GM21515 (cell line): Measurements from ENCODE around the gene EGFLAM.
"Not testable (repeated sequence)": the region's sequence is repeated elsewhere in the genome, so short reads cannot be mapped to it uniquely, and the experiment has no call there.

Experiments used
- ATAC-seq: cut with Tn5 transposase; IDR thresholded peaks from one replicate; pipeline ENCODE4 v1.9.1; 2021; ENCODE audit not compliant: unreplicated experiment

The EGFLAM gene

GRCh38 chr5:38413696-38414095, 155.3 kb downstream of the EGFLAM start:
- no peak for ATAC-seq

GRCh38 chr5:38414348-38414747, 156.0 kb downstream of the EGFLAM start:
- ATAC-seq, result no peak

- not testable (repeated sequence) for ATAC-seq
These were observed 157.4 kb downstream of the EGFLAM start for GRCh38 chr5:38415772-38416171.

- ATAC-seq, result no peak
These were observed 159.3 kb downstream of the EGFLAM start for GRCh38 chr5:38417658-38418017.

GRCh38 chr5:38420246-38420645, 161.9 kb downstream of the EGFLAM start:
- ATAC-seq, result no peak

GRCh38 chr5:38420691-38421390, 162.5 kb downstream of the EGFLAM start:
- no peak for ATAC-seq

GRCh38 chr5:38422622-38423021, 164.3 kb downstream of the EGFLAM start:
- no peak for ATAC-seq

- ATAC-seq, result no peak
These were observed 165.2 kb downstream of the EGFLAM start for GRCh38 chr5:38423276-38424147.

- no peak for ATAC-seq
These were observed 166.0 kb downstream of the EGFLAM start for GRCh38 chr5:38424148-38425060.

GRCh38 chr5:38426490-38426889, 168.1 kb downstream of the EGFLAM start:
- no peak for ATAC-seq

- ATAC-seq, result no peak
These were observed 168.9 kb downstream of the EGFLAM start for GRCh38 chr5:38426986-38427950.

GRCh38 chr5:38431242-38431853, 173.0 kb downstream of the EGFLAM start:
- ATAC-seq, result no peak

- ATAC-seq, result no peak
These were observed 175.0 kb downstream of the EGFLAM start for GRCh38 chr5:38433160-38433861.

- no peak for ATAC-seq
These were observed 176.8 kb downstream of the EGFLAM start for GRCh38 chr5:38434966-38435705.

- no peak for ATAC-seq
These were observed 180.4 kb downstream of the EGFLAM start for GRCh38 chr5:38438757-38439156.

GRCh38 chr5:38441453-38442246, 183.3 kb downstream of the EGFLAM start:
- ATAC-seq, result peak; percentile 99

GRCh38 chr5:38442247-38442573, 183.9 kb downstream of the EGFLAM start:
- ATAC-seq, result no peak

GRCh38 chr5:38443390-38443789, 185.0 kb downstream of the EGFLAM start:
- no peak for ATAC-seq
